Measurements from ENCODE around the gene ANKRD40.
"Not testable (repeated sequence)": the region's sequence is repeated elsewhere in the genome, so short reads cannot be mapped to it uniquely, and the experiment has no call there.

The ANKRD40 gene

GRCh38 chr17:50710650-50711049 lies 2.9 kb upstream of the ANKRD40 start:
- no peak for DNase-seq (ENCODE audit: low read depth in 2 of 2)

- no peak for DNase-seq (ENCODE audit: low read depth in 2 of 2)
Measured at GRCh38 chr17:50710025-50710424, 2.3 kb upstream of the ANKRD40 start.

GRCh38 chr17:50709053-50709452 lies 1.3 kb upstream of the ANKRD40 start:
- DNase-seq (ENCODE audit: low read depth in 2 of 2), result not testable (repeated sequence)

GRCh38 chr17:50708050-50709000 lies 611 bp upstream of the ANKRD40 start:
- no peak for DNase-seq (ENCODE audit: low read depth in 2 of 2)

- DNase-seq (ENCODE audit: low read depth in 2 of 2), result no peak
Measured at GRCh38 chr17:50703162-50703561, 4.6 kb downstream of the ANKRD40 start.

- no peak for DNase-seq (ENCODE audit: low read depth in 2 of 2)
Measured at GRCh38 chr17:50699410-50699809, 8.3 kb downstream of the ANKRD40 start.

- no peak for DNase-seq (ENCODE audit: low read depth in 2 of 2)
Measured at GRCh38 chr17:50697663-50698272, 9.9 kb downstream of the ANKRD40 start.

- DNase-seq (ENCODE audit: low read depth in 2 of 2), result no peak
Measured at GRCh38 chr17:50697062-50697461, 10.7 kb downstream of the ANKRD40 start.

GRCh38 chr17:50696365-50696879 lies 11.3 kb downstream of the ANKRD40 start:
- no peak for DNase-seq (ENCODE audit: low read depth in 2 of 2)

- DNase-seq (ENCODE audit: low read depth in 2 of 2), result no peak
Measured at GRCh38 chr17:50693036-50693682, 14.6 kb downstream of the ANKRD40 start.

- no peak for DNase-seq (ENCODE audit: low read depth in 2 of 2)
Measured at GRCh38 chr17:50692448-50693035, 15.2 kb downstream of the ANKRD40 start.

GRCh38 chr17:50691550-50692447 lies 15.9 kb downstream of the ANKRD40 start:
- no peak for DNase-seq (ENCODE audit: low read depth in 2 of 2)

GRCh38 chr17:50690887-50691549 lies 16.7 kb downstream of the ANKRD40 start:
- no peak for DNase-seq (ENCODE audit: low read depth in 2 of 2)

- DNase-seq (ENCODE audit: low read depth in 2 of 2), result no peak
Measured at GRCh38 chr17:50689956-50690886, 17.5 kb downstream of the ANKRD40 start.

- no peak for DNase-seq (ENCODE audit: low read depth in 2 of 2)
Measured at GRCh38 chr17:50689251-50689650, 18.5 kb downstream of the ANKRD40 start.

- no peak for DNase-seq (ENCODE audit: low read depth in 2 of 2)
Measured at GRCh38 chr17:50688245-50688644, 19.5 kb downstream of the ANKRD40 start.

- no peak for DNase-seq (ENCODE audit: low read depth in 2 of 2)
Measured at GRCh38 chr17:50687200-50688066, 20.3 kb downstream of the ANKRD40 start.

- DNase-seq (ENCODE audit: low read depth in 2 of 2), result no peak
Measured at GRCh38 chr17:50686494-50687199, 21.1 kb downstream of the ANKRD40 start.

Measured in fibroblast of skin of left quadriceps (primary cell).